GM21576 (cell line): ENCODE measurements around the gene CASZ1.

Experiments used
- ATAC-seq: cut with Tn5 transposase; IDR thresholded peaks from one replicate; pipeline ENCODE4 v1.9.1; 2021; ENCODE audit warnings: mild to moderate bottlenecking, moderate library complexity; ENCODE audit not compliant: unreplicated experiment

CASZ1 gene

DNA sequence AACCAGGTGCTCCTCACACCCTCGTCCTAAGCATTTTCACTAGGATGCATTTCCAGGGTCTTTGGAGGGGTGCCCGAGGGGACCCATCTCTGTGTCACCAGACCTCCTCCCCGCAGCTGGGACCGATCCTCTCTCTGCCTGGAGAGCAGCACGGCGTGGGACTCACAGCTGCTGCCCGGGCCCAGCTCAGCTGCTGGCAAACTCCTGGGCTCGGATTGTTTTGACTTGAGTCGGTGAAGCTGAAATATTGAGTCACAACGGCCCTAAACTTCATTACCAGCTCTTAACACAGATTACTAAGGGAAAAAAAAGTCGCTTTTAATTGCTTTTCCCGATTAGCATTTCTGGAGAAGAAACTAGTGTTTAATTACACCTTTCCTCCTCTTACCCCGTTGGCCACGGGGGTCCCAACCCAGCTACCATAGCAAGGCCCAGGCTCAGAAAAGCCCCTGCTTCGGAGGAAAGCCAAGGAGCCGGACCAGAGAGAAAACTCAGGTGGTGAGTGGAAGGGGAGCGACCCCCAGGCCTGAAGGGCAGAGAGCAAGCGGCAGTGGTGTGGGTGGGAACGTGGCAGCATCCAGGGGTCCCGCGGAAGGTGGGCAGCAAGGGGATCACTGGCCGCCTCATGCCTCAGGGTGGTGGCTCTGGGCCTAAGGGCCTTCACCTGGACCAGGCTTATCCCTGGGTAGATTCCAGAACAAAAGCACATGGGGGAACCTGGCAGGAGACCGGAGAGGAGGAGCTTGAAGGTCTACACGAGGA, 41.7 kb downstream of the CASZ1 start:
- ATAC-seq, result no peak

GRCh38 chr1:10753299-10753698, 43.1 kb downstream of the CASZ1 start:
- ATAC-seq, result no peak

DNA sequence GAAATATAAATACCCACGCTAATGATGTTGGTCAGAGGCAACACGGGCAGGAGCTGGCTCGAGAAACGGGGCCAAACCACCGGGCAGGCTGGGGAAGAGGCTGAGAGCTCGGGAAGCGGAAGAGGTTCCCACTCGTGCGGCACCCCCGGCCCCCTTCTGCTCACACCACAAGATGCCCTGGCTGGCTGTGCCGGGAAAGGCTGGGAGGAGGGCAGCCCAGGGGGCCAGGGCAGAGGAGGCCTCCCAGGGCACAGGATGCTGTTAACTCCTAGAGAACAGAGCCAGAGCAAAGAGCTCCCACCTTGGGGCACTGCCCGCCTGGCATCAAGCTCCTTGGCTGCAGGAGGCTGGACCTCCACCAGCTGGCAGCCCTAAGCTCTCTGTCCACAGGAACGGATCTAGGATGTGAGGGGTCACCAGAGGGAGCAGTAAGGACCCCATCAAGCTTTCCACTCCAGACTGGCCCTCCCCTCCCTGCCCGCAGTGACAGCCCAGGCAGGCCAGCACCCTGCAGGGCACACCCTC, 44.8 kb downstream of the CASZ1 start:
- ATAC-seq, result no peak

DNA sequence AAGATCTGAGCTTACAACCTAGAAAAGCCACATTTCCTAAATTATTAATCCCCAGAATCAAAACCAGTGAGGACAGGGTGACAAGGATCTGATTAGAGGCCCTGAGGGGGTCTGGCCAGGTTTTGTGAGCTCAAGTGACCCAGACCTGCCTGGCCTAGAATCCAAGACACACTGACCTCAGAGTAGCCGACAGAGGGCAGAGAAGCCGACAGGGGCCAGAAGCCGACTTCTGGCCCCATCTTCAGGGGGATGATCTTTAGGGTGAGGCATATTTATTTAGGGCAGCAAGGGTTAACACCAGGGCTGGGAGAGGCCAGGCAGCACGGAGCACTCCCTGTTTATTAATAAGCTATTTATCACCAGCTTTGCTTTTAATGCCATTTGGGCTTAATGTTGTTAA, 45.3 kb downstream of the CASZ1 start:
- no peak for ATAC-seq

DNA sequence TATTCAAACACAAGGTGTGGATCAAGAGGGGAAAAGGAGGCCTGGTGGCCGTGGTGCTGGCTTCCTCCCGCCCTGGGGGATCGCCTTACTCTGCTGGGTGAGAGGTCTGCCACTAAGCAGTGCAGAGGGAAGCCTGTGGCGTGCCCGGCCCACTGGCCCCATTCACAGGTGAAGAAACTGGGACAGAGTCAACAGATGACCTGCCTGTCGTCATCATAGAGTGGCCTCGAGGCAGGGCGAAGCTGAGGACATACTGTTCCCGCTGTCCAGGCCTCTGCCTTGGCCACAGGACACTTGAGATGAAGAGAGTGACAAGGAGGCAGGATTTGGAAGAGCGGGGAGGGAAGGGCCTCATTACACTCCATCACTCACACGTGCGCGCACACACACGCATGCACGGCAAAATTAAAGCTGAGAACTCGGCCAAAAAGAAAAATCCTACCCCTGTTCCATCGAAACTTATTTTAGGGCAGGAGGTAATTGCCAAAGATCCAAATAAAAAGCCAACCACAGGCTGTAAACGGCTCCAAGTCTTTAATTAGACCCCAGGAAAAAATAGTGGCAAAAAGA, 50.5 kb downstream of the CASZ1 start:
- ATAC-seq, result no peak

DNA sequence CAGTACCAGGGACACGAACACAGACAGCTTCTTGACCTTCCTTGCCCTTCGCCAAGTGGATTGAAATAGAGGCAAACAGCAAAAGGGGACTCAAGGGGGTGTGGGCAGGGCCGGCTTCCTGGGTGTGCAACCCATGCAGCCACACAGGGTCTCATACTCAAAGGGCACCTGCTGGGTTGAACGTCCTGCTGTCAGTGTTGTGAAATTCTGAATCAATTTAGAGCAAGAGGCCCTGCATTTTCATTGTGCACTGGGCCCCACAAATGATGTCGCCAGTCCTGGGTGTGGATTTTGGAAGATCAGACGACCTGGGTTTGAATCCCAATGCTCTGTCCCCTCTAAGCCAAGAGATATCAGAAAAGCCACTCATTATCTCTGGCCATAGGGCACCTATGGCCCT, 51.1 kb downstream of the CASZ1 start:
- ATAC-seq, result no peak

DNA sequence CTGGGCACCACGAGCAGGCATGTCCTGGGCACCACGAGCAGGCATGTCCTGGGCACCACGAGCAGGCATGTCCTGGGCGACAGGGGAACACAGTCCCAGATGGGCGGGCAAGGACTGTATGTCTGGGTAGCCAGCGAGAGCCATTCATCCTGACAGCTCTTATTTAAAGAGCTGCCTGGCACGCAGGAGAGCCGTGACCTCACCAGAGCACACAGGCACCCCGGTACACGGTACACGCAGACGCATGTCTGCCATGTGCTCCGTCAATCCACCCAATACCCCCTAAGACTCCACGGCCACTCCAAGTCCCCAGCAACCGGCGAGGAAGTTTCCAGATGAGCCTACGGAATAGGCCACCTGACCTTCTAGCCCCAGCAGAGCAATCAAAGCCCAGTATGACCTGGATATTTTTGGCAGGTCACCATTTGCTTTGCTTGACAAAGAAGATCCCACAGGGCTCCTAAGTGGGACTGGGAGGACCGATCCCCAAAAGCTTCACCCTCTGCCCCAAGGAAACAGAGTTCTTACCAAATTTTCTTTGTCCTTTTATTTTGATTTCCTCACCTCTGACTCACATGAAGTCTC, 51.7 kb downstream of the CASZ1 start:
- no peak for ATAC-seq

DNA sequence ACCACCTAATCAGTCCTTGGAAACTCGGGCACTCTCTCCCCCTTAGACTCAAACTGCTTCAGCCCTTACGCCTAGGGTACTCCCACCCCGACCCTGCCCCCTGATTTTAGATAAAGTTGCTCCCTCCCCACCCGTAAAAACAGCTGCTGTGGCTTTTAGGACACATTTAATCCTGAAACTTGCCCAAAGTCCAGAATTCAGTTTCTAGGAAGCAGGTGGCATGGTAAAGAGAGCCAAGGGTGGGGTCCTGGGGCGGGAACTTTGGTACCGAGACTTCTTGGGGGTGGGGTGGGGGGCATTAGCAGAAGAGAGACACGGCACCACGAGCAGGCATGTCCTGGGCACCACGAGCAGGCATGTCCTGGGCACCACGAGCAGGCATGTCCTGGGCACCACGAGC, 52.4 kb downstream of the CASZ1 start:
- ATAC-seq, result no peak

GRCh38 chr1:10741696-10742095, 54.8 kb downstream of the CASZ1 start:
- ATAC-seq, result no peak

GRCh38 chr1:10740123-10740522, 56.3 kb downstream of the CASZ1 start:
- no peak for ATAC-seq

DNA sequence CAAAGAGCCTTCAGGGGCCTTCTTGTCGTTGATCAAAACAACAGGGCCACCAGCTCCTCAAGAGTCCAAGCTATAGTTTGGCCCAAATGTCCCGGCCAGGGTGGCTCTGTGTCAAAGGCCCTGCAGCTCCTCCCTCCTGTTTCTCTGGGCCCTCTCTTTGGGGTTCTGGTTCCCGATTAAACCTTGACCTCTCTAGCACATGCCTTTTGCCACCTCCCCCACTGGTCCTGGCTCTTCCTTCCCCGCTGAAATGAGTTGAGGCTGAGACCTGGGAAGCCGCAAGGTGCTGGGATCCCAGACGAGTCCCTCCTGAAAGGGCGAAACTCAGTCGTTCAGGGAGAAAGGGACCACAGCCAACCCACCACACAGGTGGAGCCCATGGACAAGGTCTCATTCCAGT, 56.9 kb downstream of the CASZ1 start:
- no peak for ATAC-seq

DNA sequence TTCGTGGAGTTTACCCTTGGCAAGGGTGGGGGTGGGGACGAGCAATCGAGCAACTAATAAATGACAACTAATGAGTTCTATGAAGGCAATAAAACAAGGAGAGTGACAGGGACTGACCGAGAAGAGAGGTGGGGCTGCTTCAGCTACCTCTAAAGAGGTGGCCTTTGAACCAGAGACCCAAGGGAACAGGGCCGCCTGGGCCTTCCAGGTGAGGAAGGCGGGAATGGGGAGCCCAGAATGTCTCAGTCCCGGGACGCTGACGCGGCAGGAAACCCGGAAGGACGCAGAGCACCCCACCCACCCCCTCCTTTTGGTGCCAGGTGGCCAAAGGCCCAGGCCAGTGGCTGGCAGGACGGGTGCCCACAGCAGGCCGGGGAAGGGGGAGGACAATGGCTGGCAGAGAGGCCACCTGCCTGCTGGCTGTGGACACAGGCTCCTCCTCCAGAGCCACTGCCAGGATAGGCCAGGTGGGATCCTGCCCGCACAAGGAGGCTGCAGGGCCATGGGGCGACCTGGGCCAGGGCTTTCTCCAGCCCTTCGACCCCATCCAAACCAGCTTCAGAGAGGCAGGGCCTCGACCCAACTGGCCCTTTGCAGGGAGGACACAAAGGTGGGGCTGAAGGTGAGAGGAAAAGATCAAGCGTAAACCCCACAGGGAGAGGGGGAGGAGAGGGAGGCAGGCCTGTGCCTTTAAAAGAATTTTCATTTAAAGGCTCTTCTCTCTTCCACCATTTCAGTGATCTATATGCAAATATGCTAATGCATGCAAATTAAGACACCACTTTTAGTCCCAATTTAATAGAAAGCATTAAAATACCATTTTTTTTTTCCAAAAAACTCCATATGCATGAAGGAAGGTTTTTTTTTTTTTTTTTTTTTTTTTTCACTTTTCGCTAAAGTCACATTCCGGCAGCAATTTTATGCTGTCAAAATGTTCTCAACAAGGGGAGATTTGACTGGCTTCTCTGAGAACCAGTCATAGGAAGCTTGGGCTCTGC, 58.1 kb downstream of the CASZ1 start:
- ATAC-seq, result no peak

DNA sequence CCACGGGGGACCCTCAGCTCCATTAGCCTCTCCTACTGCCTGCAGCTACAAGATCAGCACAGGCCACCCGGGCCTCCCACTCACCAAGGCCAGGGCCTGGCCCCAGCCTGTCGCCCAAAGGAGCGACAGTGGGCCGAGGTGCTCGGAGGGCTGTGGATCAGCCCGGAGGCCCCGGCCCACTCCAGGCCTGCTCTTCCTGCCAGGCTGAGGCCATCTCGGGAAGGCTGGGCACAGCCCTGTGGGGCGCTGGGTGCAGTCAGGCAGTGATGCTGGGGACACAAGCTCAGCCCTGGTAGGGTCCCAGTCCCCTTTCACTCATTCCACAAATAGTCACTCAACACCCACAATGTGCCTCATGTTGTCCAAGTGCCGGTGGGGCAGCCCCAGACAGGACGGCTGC, 58.8 kb downstream of the CASZ1 start:
- ATAC-seq, result no peak

DNA sequence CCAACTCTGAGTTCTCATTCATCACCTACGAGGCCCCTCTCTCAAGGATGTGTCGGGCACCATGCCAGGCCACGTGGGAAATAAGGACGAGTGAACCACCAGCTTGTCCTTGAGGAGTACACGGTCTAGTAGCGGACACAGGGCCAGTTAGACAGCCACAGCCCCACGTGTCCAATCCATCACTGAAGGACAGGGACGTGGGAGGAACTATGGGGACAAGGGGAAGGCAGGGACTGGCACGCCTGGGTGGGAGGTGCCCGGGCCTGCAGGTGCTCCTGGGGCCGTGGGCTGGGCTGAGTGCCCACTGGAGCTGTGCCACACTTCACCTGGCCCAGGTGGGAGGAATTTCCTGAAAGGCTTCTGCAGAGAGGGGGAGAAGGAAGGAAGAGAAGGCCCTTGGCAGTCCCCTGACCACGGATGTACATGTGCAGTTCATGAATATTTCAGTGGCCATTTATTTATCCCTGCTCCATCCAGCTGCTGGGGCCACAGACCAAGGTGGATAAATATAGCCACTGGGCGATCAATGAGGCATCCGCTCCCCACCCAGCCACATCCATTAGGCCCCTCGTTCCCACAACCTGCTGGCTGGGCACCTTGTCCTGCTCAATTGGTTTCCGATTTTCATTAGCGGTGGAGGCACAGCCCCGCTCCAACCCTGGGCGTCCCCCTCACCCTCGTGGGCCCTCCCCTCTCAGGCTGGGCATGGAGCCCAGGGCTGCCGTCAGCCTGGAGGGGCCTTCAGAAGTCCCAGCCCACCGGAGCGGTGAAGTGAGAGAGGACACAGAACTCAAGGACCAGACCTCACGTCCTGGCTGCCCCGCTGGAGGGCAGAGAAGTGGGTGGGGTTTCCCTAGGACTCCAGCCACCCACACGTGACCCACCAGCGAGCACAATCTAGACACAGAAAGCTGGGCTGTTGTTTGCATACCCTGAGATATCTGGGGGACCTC, 59.5 kb downstream of the CASZ1 start:
- ATAC-seq, result no peak

- no peak for ATAC-seq
Measured at GRCh38 chr1:10735563-10736305, 60.7 kb downstream of the CASZ1 start.

- no peak for ATAC-seq
Measured at GRCh38 chr1:10734962-10735544, 61.4 kb downstream of the CASZ1 start.

DNA sequence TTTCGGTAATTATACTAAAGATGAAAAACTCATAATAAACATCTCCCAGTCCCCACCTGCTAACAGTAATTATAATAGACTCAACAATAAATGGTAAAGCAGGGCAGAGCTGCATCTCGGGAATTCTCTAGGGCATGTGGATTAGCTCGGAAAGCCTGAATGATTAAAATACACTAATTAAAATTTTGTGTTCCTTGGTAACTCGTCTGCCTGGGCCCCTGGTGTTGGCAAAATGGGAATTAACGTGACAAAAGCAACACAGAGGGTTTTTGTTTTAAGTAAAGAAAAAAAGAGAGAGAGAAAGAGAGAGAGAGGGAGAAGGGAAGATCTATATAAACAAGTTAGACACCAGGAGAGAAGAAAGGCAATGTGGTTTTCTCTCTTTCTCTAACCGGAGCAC, 62.1 kb downstream of the CASZ1 start:
- ATAC-seq, result no peak

GRCh38 chr1:10733474-10734366, 62.7 kb downstream of the CASZ1 start:
- peak; percentile 59 for ATAC-seq
